Stimulated activated naive B cell treated with anti-CD40 and anti-IgM and Interleukin-4, amounts not matched to agents 10 μg/mL and 1 μg/mL and 100 μg/mL, for 72 hours (primary cell): ENCODE measurements around the gene SUN1.
"Not testable (repeated sequence)": the region's sequence is repeated elsewhere in the genome, so short reads cannot be mapped to it uniquely, and the experiment has no call there.

Experiments
- ATAC-seq, 2 donors: fragments of 150-1000 bp; cut with Tn5 transposase; replicated peaks; 2 replicates each; pipeline ENCODE4 v1.10.0; 2021; ENCODE audit warnings: moderate library complexity in 1 of 2
- DNase-seq: peaks from one replicate; pipeline ENCODE4 v3.0.0; 2021
- H3K27ac Mint-ChIP-seq: one replicate; pipeline ENCODE4 v1.8.0; 2022; ENCODE audit warnings: mild to moderate bottlenecking, mixed read lengths
- H3K27me3 Mint-ChIP-seq, 2 donors: one replicate each; pipeline ENCODE4 v1.8.0; 2022; ENCODE audit warnings: mixed read lengths in 2 of 2
- H3K36me3 Mint-ChIP-seq, 2 donors: one replicate each; pipeline ENCODE4 v1.8.0; 2022; ENCODE audit warnings: mixed read lengths in 2 of 2, mild to moderate bottlenecking in 1 of 2
- H3K4me1 Mint-ChIP-seq, 2 donors: one replicate each; pipeline ENCODE4 v1.8.0; 2022; ENCODE audit warnings: mixed read lengths in 2 of 2, mild to moderate bottlenecking in 1 of 2
- H3K4me3 Mint-ChIP-seq, 2 donors: one replicate each; pipeline ENCODE4 v1.8.0; 2022; ENCODE audit warnings: mild to moderate bottlenecking in 2 of 2, mixed read lengths in 2 of 2, moderate library complexity in 1 of 2
- H3K9me3 Mint-ChIP-seq, 2 donors: one replicate each; pipeline ENCODE4 v1.8.0; 2022; ENCODE audit warnings: mixed read lengths in 2 of 2, mild to moderate bottlenecking in 1 of 2

The SUN1 gene

GRCh38 chr7:835485-836401, 3.5 kb downstream of the SUN1 start:
- DNase-seq (no peak), ATAC-seq (no peak)
- Mint-ChIP-seq H3K36me3 (peaks cover 34 to 55% of the 10 kb centered on the region in 2 donors), H3K27ac (peak overlapping the region; percentile 70), H3K4me3 (no peak overlapping the region), H3K4me1 (peaks cover 31 to 37% of the 10 kb centered on the region in 2 donors), H3K27me3 (no peaks in the 10 kb centered on the region), H3K9me3 (peaks cover 0 to 3% of the 10 kb centered on the region in 2 donors)

- Mint-ChIP-seq H3K4me1 (peaks cover 27 to 30% of the 10 kb centered on the region in 2 donors), H3K4me3 (no peak overlapping the region), H3K9me3 (no peaks in the 10 kb centered on the region), H3K36me3 (peaks cover 32 to 55% of the 10 kb centered on the region in 2 donors), H3K27me3 (no peaks in the 10 kb centered on the region), H3K27ac (no peak overlapping the region)
- DNase-seq: no peak
- no peak for ATAC-seq
Observed at GRCh38 chr7:836429-836828, 4.2 kb downstream of the SUN1 start.

GRCh38 chr7:837001-837400, 4.7 kb downstream of the SUN1 start:
- Mint-ChIP-seq H3K27ac (no peak overlapping the region), H3K27me3 (no peaks in the 10 kb centered on the region), H3K4me1 (peaks cover 24 to 25% of the 10 kb centered on the region in 2 donors), H3K4me3 (no peak overlapping the region), H3K36me3 (peaks cover 36 to 58% of the 10 kb centered on the region in 2 donors), H3K9me3 (no peaks in the 10 kb centered on the region)
- ATAC-seq (no peak), DNase-seq (no peak)

GRCh38 chr7:840001-840600, 7.8 kb downstream of the SUN1 start:
- no peaks in the 10 kb centered on the region for H3K27me3 Mint-ChIP-seq
- H3K9me3 Mint-ChIP-seq: no peaks in the 10 kb centered on the region
- ATAC-seq: no peak
- H3K27ac Mint-ChIP-seq: no peak overlapping the region
- no peak for DNase-seq
- peaks cover 12 to 15% of the 10 kb centered on the region in 2 donors for H3K4me1 Mint-ChIP-seq
- peaks cover 41 to 70% of the 10 kb centered on the region in 2 donors for H3K36me3 Mint-ChIP-seq
- no peak overlapping the region for H3K4me3 Mint-ChIP-seq

- H3K9me3 Mint-ChIP-seq: no peaks in the 10 kb centered on the region
- ATAC-seq: no peak
- H3K27ac Mint-ChIP-seq: no peak overlapping the region
- peaks cover 43 to 65% of the 10 kb centered on the region in 2 donors for H3K36me3 Mint-ChIP-seq
- H3K4me1 Mint-ChIP-seq: peaks cover 3 to 5% of the 10 kb centered on the region in 2 donors
- DNase-seq: no peak
- no peak overlapping the region for H3K4me3 Mint-ChIP-seq
- no peaks in the 10 kb centered on the region for H3K27me3 Mint-ChIP-seq
Observed at GRCh38 chr7:841943-842342, 9.7 kb downstream of the SUN1 start.

- no peaks in the 10 kb centered on the region for H3K9me3 Mint-ChIP-seq
- H3K27ac Mint-ChIP-seq: peak overlapping the region; percentile 65
- no peak overlapping the region for H3K4me3 Mint-ChIP-seq
- H3K36me3 Mint-ChIP-seq: peaks cover 39 to 62% of the 10 kb centered on the region in 2 donors
- no peaks in the 10 kb centered on the region for H3K27me3 Mint-ChIP-seq
- no peak for DNase-seq
- ATAC-seq: no peak
- H3K4me1 Mint-ChIP-seq: peaks cover 3% of the 10 kb centered on the region in 2 donors
Observed at GRCh38 chr7:842431-843031, 10.3 kb downstream of the SUN1 start.

- no peak overlapping the region for H3K27ac Mint-ChIP-seq
- ATAC-seq: no peak
Observed at GRCh38 chr7:843230-843629, 11.0 kb downstream of the SUN1 start.

GRCh38 chr7:844043-844442, 11.8 kb downstream of the SUN1 start:
- Mint-ChIP-seq H3K4me1 (peaks cover 0 to 3% of the 10 kb centered on the region in 2 donors), H3K36me3 (peaks cover 45 to 60% of the 10 kb centered on the region in 2 donors), H3K27me3 (no peaks in the 10 kb centered on the region), H3K27ac (no peak overlapping the region), H3K9me3 (no peaks in the 10 kb centered on the region), H3K4me3 (no peak overlapping the region)
- no peak for ATAC-seq
- DNase-seq: no peak

More at GRCh38 chr7:843230-843629, 11.0 kb downstream of the SUN1 start:
- no peak for DNase-seq
- Mint-ChIP-seq H3K9me3 (no peaks in the 10 kb centered on the region), H3K27me3 (no peaks in the 10 kb centered on the region), H3K36me3 (peaks cover 43 to 62% of the 10 kb centered on the region in 2 donors), H3K4me1 (peaks cover 0 to 3% of the 10 kb centered on the region in 2 donors), H3K4me3 (no peak overlapping the region)

- DNase-seq (no peak), ATAC-seq (no peak)
- Mint-ChIP-seq H3K36me3 (peaks cover 47 to 63% of the 10 kb centered on the region in 2 donors), H3K27me3 (no peaks in the 10 kb centered on the region), H3K4me1 (peaks cover 0 to 3% of the 10 kb centered on the region in 2 donors), H3K9me3 (no peaks in the 10 kb centered on the region), H3K27ac (no peak overlapping the region), H3K4me3 (no peak overlapping the region)
Observed at GRCh38 chr7:844514-844913, 12.2 kb downstream of the SUN1 start.

- DNase-seq (no peak), ATAC-seq (no peak)
- Mint-ChIP-seq H3K4me1 (peaks cover 0 to 3% of the 10 kb centered on the region in 2 donors), H3K27ac (no peak overlapping the region), H3K27me3 (no peaks in the 10 kb centered on the region), H3K9me3 (no peaks in the 10 kb centered on the region), H3K4me3 (no peak overlapping the region), H3K36me3 (peaks cover 46 to 63% of the 10 kb centered on the region in 2 donors)
Observed at GRCh38 chr7:845091-845490, 12.8 kb downstream of the SUN1 start.

- Mint-ChIP-seq H3K4me1 (peaks cover 0 to 3% of the 10 kb centered on the region in 2 donors), H3K9me3 (no peaks in the 10 kb centered on the region), H3K4me3 (no peak overlapping the region), H3K27me3 (no peaks in the 10 kb centered on the region), H3K36me3 (peaks cover 43 to 60% of the 10 kb centered on the region in 2 donors), H3K27ac (no peak overlapping the region)
- ATAC-seq: no peak
- DNase-seq: no peak
Observed at GRCh38 chr7:845731-846130, 13.5 kb downstream of the SUN1 start.

GRCh38 chr7:846958-847650, 14.8 kb downstream of the SUN1 start:
- not testable (repeated sequence) for H3K4me1 Mint-ChIP-seq, H3K27me3 Mint-ChIP-seq, H3K27ac Mint-ChIP-seq, H3K4me3 Mint-ChIP-seq, ATAC-seq, H3K9me3 Mint-ChIP-seq, DNase-seq
- peaks cover 39 to 53% of the 10 kb centered on the region in 2 donors for H3K36me3 Mint-ChIP-seq

- not testable (repeated sequence) for DNase-seq, ATAC-seq, H3K4me1 Mint-ChIP-seq, H3K27ac Mint-ChIP-seq, H3K4me3 Mint-ChIP-seq, H3K27me3 Mint-ChIP-seq, H3K9me3 Mint-ChIP-seq
- H3K36me3 Mint-ChIP-seq: peaks cover 37 to 51% of the 10 kb centered on the region in 2 donors
Observed at GRCh38 chr7:847728-848127, 15.5 kb downstream of the SUN1 start.

- H3K27me3 Mint-ChIP-seq: no peaks in the 10 kb centered on the region
- H3K4me1 Mint-ChIP-seq: peaks cover 0 to 2% of the 10 kb centered on the region in 2 donors
- H3K4me3 Mint-ChIP-seq: no peak overlapping the region
- no peaks in the 10 kb centered on the region for H3K9me3 Mint-ChIP-seq
- peaks cover 44 to 48% of the 10 kb centered on the region in 2 donors for H3K36me3 Mint-ChIP-seq
- no peak overlapping the region for H3K27ac Mint-ChIP-seq
- ATAC-seq (no peak), DNase-seq (no peak)
Observed at GRCh38 chr7:849145-849544, 16.9 kb downstream of the SUN1 start.
